Activated T-cell treated with anti-CD3 and anti-CD28 coated beads, Interleukin-2, amount 50 U/mL, for 24 hours (primary cell): ENCODE data around the gene C1orf226.
"Not testable (repeated sequence)": the region's sequence is repeated elsewhere in the genome, so short reads cannot be mapped to it uniquely, and the experiment has no call there.

ENCODE experiments used
- DNase-seq: peaks from one replicate; pipeline ENCODE4 v3.0.0-alpha.2; 2020
- H3K27ac Mint-ChIP-seq: 2 replicates; pipeline ENCODE4 v1.8.0; 2020; ENCODE audit warnings: mild to moderate bottlenecking, mixed read lengths
- H3K27me3 Mint-ChIP-seq: 2 replicates; pipeline ENCODE4 v1.8.0; 2020; ENCODE audit warnings: mixed read lengths
- H3K36me3 Mint-ChIP-seq: 2 replicates; pipeline ENCODE4 v1.8.0; 2020; ENCODE audit warnings: low read depth, mixed read lengths
- H3K4me1 Mint-ChIP-seq: 2 replicates; pipeline ENCODE4 v1.8.0; 2020; ENCODE audit warnings: low read depth, mixed read lengths
- H3K4me3 Mint-ChIP-seq: 2 replicates; pipeline ENCODE4 v1.8.0; 2020; ENCODE audit warnings: mild to moderate bottlenecking, moderate library complexity, mixed read lengths
- H3K9me3 Mint-ChIP-seq: 2 replicates; pipeline ENCODE4 v1.8.0; 2020; ENCODE audit warnings: mixed read lengths

The C1orf226 gene, protein sequence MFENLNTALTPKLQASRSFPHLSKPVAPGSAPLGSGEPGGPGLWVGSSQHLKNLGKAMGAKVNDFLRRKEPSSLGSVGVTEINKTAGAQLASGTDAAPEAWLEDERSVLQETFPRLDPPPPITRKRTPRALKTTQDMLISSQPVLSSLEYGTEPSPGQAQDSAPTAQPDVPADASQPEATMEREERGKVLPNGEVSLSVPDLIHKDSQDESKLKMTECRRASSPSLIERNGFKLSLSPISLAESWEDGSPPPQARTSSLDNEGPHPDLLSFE

DNA sequence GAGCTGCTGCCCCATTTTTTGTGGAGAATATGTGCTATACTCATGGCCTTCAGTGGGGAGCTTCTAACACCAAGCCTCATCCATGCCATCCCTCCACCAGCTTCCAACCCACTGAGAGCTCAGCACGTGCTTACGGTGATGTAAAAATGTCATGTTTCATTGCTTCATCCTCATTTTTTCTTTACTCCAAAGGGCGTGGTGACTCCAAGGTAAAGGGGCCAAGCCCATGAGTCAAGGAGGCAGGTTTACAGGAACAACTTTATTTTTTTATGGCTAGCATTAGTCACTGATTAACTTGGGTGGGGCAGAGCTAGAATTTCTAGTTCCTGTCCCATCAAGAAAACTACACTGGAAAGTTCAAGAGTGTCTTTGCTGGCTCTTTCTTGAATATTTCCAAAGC is at the start of gene C1orf226:
Gene C1orf226, plus strand, starts transcription at position 346 of the 400 bp plus-strand sequence. CDS start 174 bp downstream, outside the sequence.
- H3K27ac Mint-ChIP-seq = no peak within 1 kb of the TSS
- DNase-seq = no peak
- no peaks in the 10 kb centered on the region for H3K9me3 Mint-ChIP-seq
- no peak within 1 kb of the TSS for H3K4me3 Mint-ChIP-seq
- H3K27me3 Mint-ChIP-seq = no peaks in the 10 kb centered on the region
- H3K36me3 Mint-ChIP-seq = no peaks in the 10 kb centered on the region
- no peaks in the 10 kb centered on the region for H3K4me1 Mint-ChIP-seq

DNA sequence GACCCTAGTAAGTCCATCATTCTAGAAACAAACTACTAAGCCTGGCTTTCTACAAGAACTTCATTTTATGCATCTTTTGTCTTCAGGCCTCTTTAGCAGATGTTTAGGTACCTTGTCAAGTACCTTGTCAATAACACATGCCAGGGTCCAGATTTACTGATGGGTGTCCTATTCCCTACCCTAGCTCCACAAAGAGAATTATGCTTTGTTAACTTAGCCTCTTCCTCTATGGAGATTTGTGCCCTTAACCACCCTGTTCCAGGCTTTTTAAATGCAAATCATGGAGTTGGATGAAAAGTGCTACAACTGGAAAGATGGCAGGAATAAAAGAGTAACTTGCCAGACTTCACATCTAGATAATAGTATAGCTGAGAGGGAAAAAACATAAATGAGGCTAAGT is 47.5 kb upstream of the C1orf226 start:
- Mint-ChIP-seq H3K27ac (no peak overlapping the region), H3K27me3 (peaks cover 19% of the 10 kb centered on the region)

DNA sequence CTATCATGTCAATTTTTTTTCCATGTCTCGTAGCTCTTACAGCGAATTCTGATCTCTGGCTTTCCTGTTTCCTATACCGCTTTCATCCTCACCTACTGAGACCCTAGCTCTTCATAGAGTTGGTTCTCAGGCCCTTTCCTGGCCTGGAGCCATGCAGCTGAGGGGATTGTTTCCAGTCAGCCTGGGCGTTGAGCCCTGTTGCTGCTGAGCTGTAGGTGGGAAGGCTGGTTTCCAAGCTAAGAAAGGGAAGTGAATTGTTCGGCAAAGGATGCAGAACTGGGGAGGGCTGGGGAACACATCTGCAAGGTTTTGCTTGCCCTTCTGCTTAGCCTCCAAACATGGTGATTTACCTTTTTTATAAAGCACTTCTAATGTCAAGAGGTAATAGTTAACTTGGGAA is 46.4 kb upstream of the C1orf226 start:
- Mint-ChIP-seq H3K27ac (no peak overlapping the region), H3K4me3 (no peak overlapping the region), H3K36me3 (no peaks in the 10 kb centered on the region)

More for the DNA sequence above, 47.5 kb upstream of the C1orf226 start:
- no peak for DNase-seq
- H3K36me3 Mint-ChIP-seq = no peaks in the 10 kb centered on the region
- H3K9me3 Mint-ChIP-seq = no peaks in the 10 kb centered on the region
- no peak overlapping the region for H3K4me3 Mint-ChIP-seq
- H3K4me1 Mint-ChIP-seq = no peaks in the 10 kb centered on the region

DNA sequence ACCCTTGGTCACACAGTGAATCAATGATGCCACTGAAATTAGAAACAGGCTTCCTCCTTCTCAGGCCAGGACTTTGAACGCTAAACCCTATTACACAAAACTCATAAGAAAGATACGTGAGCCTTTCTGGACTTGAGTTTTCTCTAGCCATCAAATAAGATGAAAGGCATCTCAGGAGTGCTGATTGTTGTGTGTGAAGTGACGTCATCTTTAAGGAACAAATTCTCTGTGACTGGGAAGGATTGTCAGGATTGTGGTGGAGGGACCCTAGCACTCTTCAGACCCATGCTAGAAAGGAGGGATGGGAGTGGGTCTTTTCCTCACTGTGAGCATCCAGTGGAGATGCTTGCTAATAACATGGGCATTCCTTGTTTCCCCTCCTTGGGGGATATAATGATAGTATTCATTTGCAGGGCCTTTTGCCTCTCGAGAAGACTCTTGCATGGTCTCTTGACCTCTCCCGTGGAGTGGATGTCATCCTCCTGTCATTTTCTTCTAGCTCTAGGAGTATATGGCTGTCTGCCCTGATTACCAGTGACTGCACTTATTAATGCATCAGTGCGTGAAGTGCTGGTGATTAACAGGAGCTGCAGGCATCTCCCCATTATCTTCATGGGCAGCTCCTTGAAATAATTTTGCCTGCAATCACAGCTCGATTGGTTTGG is 44.8 kb upstream of the C1orf226 start:
- H3K27me3 Mint-ChIP-seq = peaks cover 16% of the 10 kb centered on the region

More for the DNA sequence above, 46.4 kb upstream of the C1orf226 start:
- no peaks in the 10 kb centered on the region for H3K9me3 Mint-ChIP-seq
- no peak for DNase-seq
- H3K4me1 Mint-ChIP-seq = no peaks in the 10 kb centered on the region
- peaks cover 20% of the 10 kb centered on the region for H3K27me3 Mint-ChIP-seq

DNA sequence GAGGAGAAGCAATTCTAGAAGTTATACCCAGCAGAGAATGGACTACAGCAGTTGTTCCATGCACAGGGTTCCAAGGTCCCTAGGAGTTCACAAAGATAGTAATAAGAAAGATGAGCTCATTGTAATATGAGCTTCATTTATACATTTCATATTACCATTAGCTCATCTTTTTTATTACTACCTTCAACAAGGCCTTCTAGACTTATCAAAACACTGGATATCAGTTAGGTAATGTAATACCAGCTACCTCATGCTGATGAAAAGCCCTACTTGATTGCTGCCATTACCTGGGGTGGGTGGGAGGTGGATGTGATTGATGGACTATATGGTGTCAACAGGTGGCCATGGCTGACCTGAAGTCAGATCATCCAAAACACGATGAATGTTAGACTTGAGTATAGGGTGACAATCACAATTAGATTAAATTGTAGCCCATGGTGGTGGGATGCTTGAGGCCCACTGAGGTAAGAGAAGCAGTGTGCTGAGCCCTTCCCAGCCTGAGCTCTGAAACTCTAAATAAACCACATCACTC is 39.0 kb upstream of the C1orf226 start:
- Mint-ChIP-seq H3K4me3 (no peak overlapping the region), H3K9me3 (no peaks in the 10 kb centered on the region), H3K4me1 (no peaks in the 10 kb centered on the region), H3K27ac (no peak overlapping the region), H3K36me3 (no peaks in the 10 kb centered on the region), H3K27me3 (peaks cover 8% of the 10 kb centered on the region)
- no peak for DNase-seq

More for the DNA sequence above, 44.8 kb upstream of the C1orf226 start:
- Mint-ChIP-seq H3K36me3 (no peaks in the 10 kb centered on the region), H3K27ac (no peak overlapping the region), H3K4me3 (no peak overlapping the region), H3K9me3 (no peaks in the 10 kb centered on the region), H3K4me1 (no peaks in the 10 kb centered on the region)
- DNase-seq = no peak

DNA sequence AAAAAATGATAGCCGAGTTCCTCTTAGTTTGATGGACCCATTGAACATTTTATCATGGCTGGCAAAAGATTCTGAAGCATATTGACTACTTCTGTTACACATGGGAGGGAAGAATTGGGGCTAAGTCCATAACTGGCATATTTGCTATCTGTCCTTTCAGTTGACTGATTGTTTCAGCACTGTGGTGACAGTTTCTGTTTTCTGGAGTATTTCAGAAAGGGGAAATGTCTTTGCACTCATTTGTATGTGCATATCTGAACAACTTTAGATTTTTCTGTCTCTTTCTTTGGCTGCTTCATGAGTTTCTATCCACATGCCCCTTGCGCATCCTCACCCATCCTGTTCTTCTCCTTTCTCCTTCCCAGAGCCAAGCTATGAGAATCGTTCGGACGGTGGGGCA is 38.1 kb upstream of the C1orf226 start:
- H3K4me3 Mint-ChIP-seq = no peak overlapping the region
- H3K27me3 Mint-ChIP-seq = peaks cover 5% of the 10 kb centered on the region
- DNase-seq = no peak
- no peaks in the 10 kb centered on the region for H3K9me3 Mint-ChIP-seq
- H3K36me3 Mint-ChIP-seq = no peaks in the 10 kb centered on the region
- no peak overlapping the region for H3K27ac Mint-ChIP-seq
- no peaks in the 10 kb centered on the region for H3K4me1 Mint-ChIP-seq

DNA sequence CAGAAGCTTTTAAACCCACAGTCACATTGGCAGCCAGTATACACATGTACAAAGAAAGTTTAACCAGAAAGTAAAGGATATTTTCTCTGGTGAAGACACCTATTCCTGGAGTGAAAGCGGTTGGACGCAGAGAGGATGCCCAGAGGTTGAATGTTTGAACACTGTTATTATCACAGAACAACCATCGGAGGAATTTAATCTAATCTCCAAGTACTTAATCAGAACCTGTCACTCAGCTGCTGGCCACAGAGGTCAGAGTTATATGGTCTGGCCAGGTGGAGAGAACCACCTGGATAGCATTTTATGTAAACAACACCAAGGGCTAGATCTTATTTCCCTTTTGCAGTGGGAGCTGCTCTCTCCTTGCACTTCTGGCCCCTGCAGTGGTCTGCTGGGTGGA is 34.2 kb upstream of the C1orf226 start:
- H3K4me1 Mint-ChIP-seq = no peaks in the 10 kb centered on the region
- H3K36me3 Mint-ChIP-seq = no peaks in the 10 kb centered on the region
- H3K4me3 Mint-ChIP-seq = no peak overlapping the region
- no peaks in the 10 kb centered on the region for H3K9me3 Mint-ChIP-seq
- no peak for DNase-seq
- no peak overlapping the region for H3K27ac Mint-ChIP-seq
- no peaks in the 10 kb centered on the region for H3K27me3 Mint-ChIP-seq

DNA sequence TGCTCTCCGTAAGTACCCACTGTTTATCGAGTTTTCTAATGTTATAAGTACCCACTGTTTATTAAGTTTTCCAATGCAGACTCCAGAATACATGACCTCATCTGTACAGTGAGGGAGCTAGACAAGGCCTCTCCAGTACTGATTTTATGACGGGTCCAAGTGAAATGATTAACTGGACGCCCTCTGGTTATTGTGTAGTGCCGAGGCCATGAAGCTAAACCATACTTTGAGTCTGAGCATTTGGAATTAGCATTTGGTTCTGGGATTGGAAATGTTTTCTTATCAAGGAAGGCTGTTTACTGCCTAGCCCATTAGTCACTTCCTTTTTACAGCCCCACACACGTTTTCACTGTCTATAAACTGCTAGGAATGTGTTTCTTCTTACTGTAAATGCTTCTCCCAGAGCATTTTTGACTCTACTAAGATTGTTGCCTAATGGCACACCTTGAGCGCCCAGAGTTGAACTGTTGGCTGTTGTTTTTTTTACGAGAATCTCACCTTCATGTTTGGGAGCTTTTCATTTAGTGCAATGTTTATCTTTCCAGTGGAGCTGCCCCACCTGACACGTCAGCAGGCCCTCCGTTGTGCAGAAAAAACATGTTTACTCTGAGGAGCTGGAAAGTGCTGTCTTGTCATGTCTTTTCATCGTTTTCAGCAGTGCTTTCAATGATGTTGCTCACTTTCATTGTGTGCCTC is 31.7 kb upstream of the C1orf226 start:
- Mint-ChIP-seq H3K27ac (no peak overlapping the region), H3K4me1 (no peaks in the 10 kb centered on the region), H3K36me3 (no peaks in the 10 kb centered on the region), H3K27me3 (peaks cover 6% of the 10 kb centered on the region), H3K4me3 (no peak overlapping the region), H3K9me3 (no peaks in the 10 kb centered on the region)
- no peak for DNase-seq

DNA sequence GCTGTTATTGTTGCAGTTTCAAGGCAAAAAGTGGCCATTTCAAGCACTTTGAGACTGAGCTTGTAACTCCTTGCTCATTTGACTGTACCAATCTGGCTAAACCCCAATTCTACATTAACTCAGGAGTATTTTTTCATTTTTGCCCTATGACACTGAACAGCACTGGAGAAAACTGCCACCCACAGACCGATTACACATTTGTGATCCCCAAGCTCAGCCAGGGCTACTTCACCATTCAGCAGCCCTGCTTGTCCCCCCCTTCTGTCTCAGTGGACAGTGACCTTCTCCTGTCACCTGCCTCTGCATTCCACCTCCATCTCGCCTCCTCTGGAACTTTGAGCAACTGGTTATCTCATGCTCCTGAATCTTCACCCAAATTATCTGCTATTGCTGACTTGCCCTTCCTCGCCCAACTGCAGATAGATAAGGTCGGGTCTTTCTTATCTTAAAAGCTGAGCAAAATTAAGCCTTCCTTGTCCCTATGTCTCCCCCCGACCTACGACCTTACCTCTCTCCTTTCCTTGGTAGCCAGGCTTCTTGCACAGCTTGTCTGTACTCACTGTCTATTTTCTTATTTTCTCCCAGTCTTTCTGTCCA is 30.2 kb upstream of the C1orf226 start:
- H3K4me1 Mint-ChIP-seq = no peaks in the 10 kb centered on the region
- H3K27ac Mint-ChIP-seq = no peak overlapping the region
- no peak overlapping the region for H3K4me3 Mint-ChIP-seq
- no peaks in the 10 kb centered on the region for H3K36me3 Mint-ChIP-seq
- DNase-seq = no peak
- peaks cover 6% of the 10 kb centered on the region for H3K27me3 Mint-ChIP-seq
- no peaks in the 10 kb centered on the region for H3K9me3 Mint-ChIP-seq

DNA sequence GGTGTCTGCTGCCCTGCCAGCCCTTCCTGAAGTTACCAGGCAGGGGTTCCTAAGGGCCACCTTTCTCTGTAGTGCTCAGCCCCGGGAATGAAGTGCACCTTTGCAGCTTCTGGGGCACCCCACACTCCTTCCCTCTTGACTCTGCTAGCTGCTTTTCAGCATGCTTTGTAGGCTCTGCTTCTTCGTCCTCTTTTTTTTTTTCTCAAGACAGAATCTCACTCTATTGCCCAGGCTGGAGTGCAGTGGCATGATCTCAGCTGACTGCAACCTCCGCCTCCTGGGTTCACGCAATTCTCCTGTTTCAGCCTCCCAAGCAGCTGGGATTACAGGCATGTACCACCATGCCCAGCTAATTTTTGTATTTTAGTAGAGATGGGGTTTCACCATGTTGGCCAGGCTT is 29.7 kb upstream of the C1orf226 start:
- H3K4me3 Mint-ChIP-seq, H3K4me1 Mint-ChIP-seq, H3K36me3 Mint-ChIP-seq, H3K9me3 Mint-ChIP-seq, H3K27ac Mint-ChIP-seq, DNase-seq, H3K27me3 Mint-ChIP-seq: not testable (repeated sequence)

DNA sequence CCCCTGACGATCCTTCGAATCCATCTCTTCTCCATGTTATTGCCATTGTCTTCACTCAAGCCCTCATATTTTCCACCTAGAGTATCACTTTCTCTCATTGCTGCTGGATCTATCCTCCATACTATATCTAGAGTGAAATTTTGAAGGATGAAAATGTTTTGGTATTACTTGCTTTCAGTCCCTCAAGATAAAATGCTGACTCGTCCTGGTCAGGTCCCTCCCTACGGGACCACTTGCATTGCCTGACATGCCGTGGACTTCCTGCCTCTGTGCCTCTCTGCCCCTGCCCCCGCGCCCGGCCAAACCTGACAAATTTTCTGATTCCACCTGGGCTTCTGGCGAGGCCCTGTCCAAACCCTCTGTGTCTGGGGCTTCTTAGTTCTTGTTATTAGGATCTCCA is 28.4 kb upstream of the C1orf226 start:
- no peak overlapping the region for H3K4me3 Mint-ChIP-seq
- no peaks in the 10 kb centered on the region for H3K9me3 Mint-ChIP-seq
- H3K27me3 Mint-ChIP-seq = peaks cover 12% of the 10 kb centered on the region
- H3K36me3 Mint-ChIP-seq = no peaks in the 10 kb centered on the region
- H3K4me1 Mint-ChIP-seq = no peaks in the 10 kb centered on the region
- no peak for DNase-seq
- H3K27ac Mint-ChIP-seq = no peak overlapping the region

DNA sequence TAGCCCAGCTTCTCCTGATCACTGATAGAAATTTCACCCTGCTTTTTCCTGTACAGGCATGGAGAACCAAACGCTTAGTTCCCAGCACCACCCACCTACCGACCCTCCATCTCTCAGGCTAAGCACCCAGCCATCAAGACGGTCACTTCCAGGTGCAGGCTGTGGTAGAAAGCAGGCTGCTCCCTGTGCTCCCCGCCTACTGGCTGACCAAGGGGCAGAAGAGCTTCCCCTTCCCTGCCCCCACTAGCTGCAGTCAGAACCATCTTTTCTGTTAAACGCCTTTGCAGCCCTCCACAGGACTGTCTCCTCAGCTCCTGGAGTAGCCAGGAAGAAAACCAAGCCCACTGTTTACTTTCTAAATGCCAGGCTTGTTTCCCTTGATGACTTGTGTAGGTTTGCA is 27.8 kb upstream of the C1orf226 start:
- no peaks in the 10 kb centered on the region for H3K36me3 Mint-ChIP-seq
- no peak overlapping the region for H3K4me3 Mint-ChIP-seq
- H3K9me3 Mint-ChIP-seq = no peaks in the 10 kb centered on the region
- H3K27ac Mint-ChIP-seq = no peak overlapping the region
- no peak for DNase-seq
- no peaks in the 10 kb centered on the region for H3K4me1 Mint-ChIP-seq
- peaks cover 12% of the 10 kb centered on the region for H3K27me3 Mint-ChIP-seq

DNA sequence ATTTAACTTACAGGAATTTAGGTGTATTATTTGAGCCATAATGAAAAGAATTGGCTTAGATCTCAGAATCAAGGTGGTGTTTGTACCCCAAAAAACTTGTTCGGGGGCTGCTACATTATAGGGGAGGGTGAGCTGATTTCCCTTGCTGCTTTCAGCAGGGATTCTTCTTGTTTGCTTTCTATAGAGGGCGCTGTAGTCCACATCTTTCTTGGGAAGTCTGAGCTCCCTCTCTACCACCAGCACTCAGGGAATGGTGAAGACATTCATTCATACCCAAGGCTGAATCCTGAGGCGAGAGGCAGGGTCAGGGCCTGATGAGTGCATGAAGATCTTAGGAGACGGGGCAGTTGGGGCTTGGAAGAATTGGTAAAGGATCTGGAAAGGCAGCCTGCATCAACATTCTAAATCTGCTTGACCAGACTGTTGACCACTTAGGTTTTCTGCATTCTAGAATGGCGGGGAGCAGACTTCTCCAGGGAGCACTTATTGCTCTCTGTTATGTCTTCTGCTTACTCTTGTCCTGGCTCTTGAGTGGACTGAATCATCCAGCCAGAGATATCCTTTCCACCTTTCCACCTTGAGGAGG is 23.8 kb upstream of the C1orf226 start:
- Mint-ChIP-seq H3K27ac (no peak overlapping the region), H3K27me3 (peaks cover 12% of the 10 kb centered on the region)
- DNase-seq = no peak

DNA sequence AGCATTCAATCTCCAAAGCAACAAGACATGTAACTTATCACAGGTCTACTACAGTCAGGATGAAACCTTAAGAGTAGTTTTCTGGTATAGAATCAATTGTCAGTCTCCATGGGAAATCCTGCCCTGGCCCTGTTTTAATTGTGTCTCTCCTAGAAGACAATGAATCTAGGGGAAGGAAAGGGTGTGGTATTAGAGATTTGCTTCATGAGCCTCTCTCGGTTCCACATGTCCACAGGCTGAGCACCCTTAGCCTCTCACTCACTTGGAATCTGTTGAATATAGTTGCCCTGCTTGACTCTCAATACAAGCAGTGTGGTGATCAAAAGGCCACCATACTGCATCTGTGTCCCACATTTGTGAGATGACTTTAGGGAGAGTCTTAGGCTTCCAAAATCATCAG is 22.6 kb upstream of the C1orf226 start:
- Mint-ChIP-seq H3K4me3 (no peak overlapping the region), H3K27me3 (peaks cover 6% of the 10 kb centered on the region), H3K9me3 (no peaks in the 10 kb centered on the region), H3K4me1 (no peaks in the 10 kb centered on the region), H3K36me3 (no peaks in the 10 kb centered on the region), H3K27ac (no peak overlapping the region)
- DNase-seq = no peak

More for the DNA sequence above, 23.8 kb upstream of the C1orf226 start:
- Mint-ChIP-seq H3K36me3 (no peaks in the 10 kb centered on the region), H3K4me3 (no peak overlapping the region), H3K9me3 (no peaks in the 10 kb centered on the region), H3K4me1 (no peaks in the 10 kb centered on the region)
